GM12878 (cell line): Measurements from ENCODE around the gene CYP46A1.

Source experiments
- BHLHE40 ChIP-seq, 2 experiments: fragments of 450-650 bp in 1 of 2; IDR thresholded peaks; 2 replicates each; pipeline ENCODE4 v1.6.1; 2011 to 2017; ENCODE audit warnings: low read depth in 2 of 2, borderline replicate concordance in 1 of 2, improper control_type of control experiment in 1 of 2, low read length in 1 of 2, mild to moderate bottlenecking in 1 of 2
- POLR2A ChIP-seq: IDR thresholded peaks from 2 replicates; pipeline ENCODE4 v1.6.1; 2011; ENCODE audit warnings: low read depth, mild to moderate bottlenecking, low read length
- TF ChIP-seq, protein P1 (sequence below): IDR thresholded peaks from 2 replicates; pipeline ENCODE4 v1.6.1; 2012; ENCODE audit warnings: low read depth, low read length, improper control_type of control experiment

DNA sequence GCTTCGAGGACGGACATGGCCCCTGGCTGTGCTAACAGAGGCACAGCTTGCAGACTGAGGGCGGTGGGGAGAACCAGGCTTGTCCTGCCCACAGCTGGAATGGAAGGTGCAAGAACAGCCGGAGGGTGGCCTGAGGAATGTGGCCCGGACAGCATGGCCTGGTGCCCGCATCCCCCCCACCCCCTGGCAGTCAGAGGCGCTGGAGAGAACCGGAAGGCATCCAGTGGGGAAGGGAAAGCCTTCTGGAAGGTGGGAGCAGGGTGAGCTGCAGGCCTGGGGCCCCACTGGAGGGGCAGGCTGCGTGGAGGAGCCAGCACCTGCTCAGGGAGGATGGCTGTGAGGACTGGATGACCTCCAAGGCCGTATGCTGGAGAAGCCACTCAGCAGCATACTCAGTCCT lies 8.1 kb upstream of the CYP46A1 start:
- TF ChIP-seq POLR2A (no peak), BHLHE40 (IDR thresholded peaks at IDR 0.05; ENCODE audit: borderline replicate concordance in 1 of 2, low read depth in 2 of 2, low read length in 1 of 2) (no peak)
- TF ChIP-seq, protein P1, sequence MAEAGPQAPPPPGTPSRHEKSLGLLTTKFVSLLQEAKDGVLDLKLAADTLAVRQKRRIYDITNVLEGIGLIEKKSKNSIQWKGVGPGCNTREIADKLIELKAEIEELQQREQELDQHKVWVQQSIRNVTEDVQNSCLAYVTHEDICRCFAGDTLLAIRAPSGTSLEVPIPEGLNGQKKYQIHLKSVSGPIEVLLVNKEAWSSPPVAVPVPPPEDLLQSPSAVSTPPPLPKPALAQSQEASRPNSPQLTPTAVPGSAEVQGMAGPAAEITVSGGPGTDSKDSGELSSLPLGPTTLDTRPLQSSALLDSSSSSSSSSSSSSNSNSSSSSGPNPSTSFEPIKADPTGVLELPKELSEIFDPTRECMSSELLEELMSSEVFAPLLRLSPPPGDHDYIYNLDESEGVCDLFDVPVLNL, result no peak
